Mesendoderm (in vitro differentiated cells): ENCODE measurements around the gene FAM171A2.

Source experiments
- DNase-seq: peaks from one replicate; pipeline ENCODE4 v3.0.0; 2013
- H2AK5ac ChIP-seq: 2 replicates; pipeline ENCODE4 v1.6.1; 2013; ENCODE audit warnings: low read length, inconsistent platforms
- H2BK120ac ChIP-seq: 2 replicates; pipeline ENCODE4 v1.6.1; 2013; ENCODE audit warnings: low read depth, mild to moderate bottlenecking, low read length, moderate library complexity, mixed read lengths
- H2BK15ac ChIP-seq: replicated peaks from 2 replicates; pipeline ENCODE4 v1.6.1; 2013; ENCODE audit warnings: low read depth, mild to moderate bottlenecking, moderate library complexity
- H2BK5ac ChIP-seq: 2 replicates; pipeline ENCODE4 v1.6.1; 2013; ENCODE audit warnings: low read length, inconsistent platforms
- H3K18ac ChIP-seq: 2 replicates; pipeline ENCODE4 v1.6.1; 2013; ENCODE audit warnings: mild to moderate bottlenecking, low read length, mixed read lengths
- H3K23ac ChIP-seq: one replicate; pipeline ENCODE4 v1.6.1; 2013; ENCODE audit warnings: low read length
- H3K27ac ChIP-seq: 2 replicates; pipeline ENCODE4 v1.5.1; 2013; ENCODE audit warnings: low read depth, mild to moderate bottlenecking, inconsistent platforms, low read length, moderate library complexity
- H3K27me3 ChIP-seq: 2 replicates; pipeline ENCODE4 v1.6.1; 2013; ENCODE audit warnings: low read length, control low read depth, mild to moderate bottlenecking, inconsistent platforms; ENCODE audit not compliant: insufficient read depth, poor library complexity
- H3K36me3 ChIP-seq: 2 replicates; pipeline ENCODE4 v1.6.1; 2013; ENCODE audit warnings: low read length, inconsistent platforms; ENCODE audit not compliant: control insufficient read depth, insufficient read depth
- H3K4ac ChIP-seq: one replicate; pipeline ENCODE4 v1.6.1; 2013; ENCODE audit warnings: low read depth, mild to moderate bottlenecking, low read length, moderate library complexity
- H3K4me1 ChIP-seq: 2 replicates; pipeline ENCODE4 v1.6.1; 2013; ENCODE audit warnings: low read depth, low read length, inconsistent platforms; ENCODE audit not compliant: control insufficient read depth
- H3K4me2 ChIP-seq: 2 replicates; pipeline ENCODE4 v1.6.1; 2013; ENCODE audit warnings: low read length
- H3K4me3 ChIP-seq: 2 replicates; pipeline ENCODE4 v1.5.1; 2013; ENCODE audit warnings: mild to moderate bottlenecking, low read length
- H3K56ac ChIP-seq: one replicate; pipeline ENCODE4 v1.6.1; 2013; ENCODE audit warnings: low read length
- H3K79me1 ChIP-seq: 2 replicates; pipeline ENCODE4 v1.6.1; 2013; ENCODE audit warnings: low read length, inconsistent platforms
- H3K79me2 ChIP-seq: 2 replicates; pipeline ENCODE4 v1.6.1; 2013; ENCODE audit warnings: mild to moderate bottlenecking, low read length; ENCODE audit not compliant: control insufficient read depth, insufficient read depth
- H3K9ac ChIP-seq: 2 replicates; pipeline ENCODE4 v1.6.1; 2013; ENCODE audit warnings: low read length, inconsistent platforms
- H4K5ac ChIP-seq: one replicate; pipeline ENCODE4 v1.6.1; 2013; ENCODE audit warnings: low read length
- H4K8ac ChIP-seq: one replicate; pipeline ENCODE4 v1.6.1; 2013; ENCODE audit warnings: low read depth, mild to moderate bottlenecking, control low read depth, low read length, moderate library complexity
- WGBS: extraction: QIAGEN DNeasy Blood & Tissue Kit; methylation state at CpG from one replicate; pipeline ENCODE4 v1.1.7; 2013; ENCODE audit warnings: low lambda C conversion rate, missing lambda C conversion rate; ENCODE audit not compliant: insufficient coverage; ENCODE audit errors: extremely low coverage; 5-methylcytosine and 5-hydroxymethylcytosine counted together

The FAM171A2 gene

GRCh38 chr17:44390250-44390870, 26.7 kb upstream of the FAM171A2 start:
- Histone ChIP-seq H2BK120ac (no peak overlapping the region), H3K4me2 (no peak overlapping the region), H2BK5ac (no peak overlapping the region), H3K4me1 (no peaks in the 10 kb centered on the region), H4K5ac (no peak overlapping the region), H3K9ac (no peak overlapping the region), H2BK15ac (no peak overlapping the region), H3K79me1 (no peaks in the 10 kb centered on the region), H3K56ac (no peak overlapping the region), H3K23ac (no peak overlapping the region), H4K8ac (no peak overlapping the region), H3K79me2 (no peaks in the 10 kb centered on the region), H2AK5ac (no peak overlapping the region), H3K18ac (no peak overlapping the region), H3K27me3 (no peaks in the 10 kb centered on the region), H3K4ac (no peak overlapping the region), H3K4me3 (no peak overlapping the region), H3K27ac (no peak overlapping the region), H3K36me3 (no peaks in the 10 kb centered on the region)
- no CpG with 5 or more reads among the region's 10 CpGs for WGBS
- DNase-seq: no peak

GRCh38 chr17:44389723-44390202, 26.1 kb upstream of the FAM171A2 start:
- Histone ChIP-seq H3K36me3 (no peaks in the 10 kb centered on the region), H4K5ac (no peak overlapping the region), H2BK5ac (no peak overlapping the region), H3K4me3 (no peak overlapping the region), H3K4me1 (no peaks in the 10 kb centered on the region), H3K4ac (no peak overlapping the region), H3K56ac (no peak overlapping the region), H3K79me2 (no peaks in the 10 kb centered on the region), H2AK5ac (no peak overlapping the region), H3K23ac (no peak overlapping the region), H3K79me1 (no peaks in the 10 kb centered on the region), H2BK15ac (no peak overlapping the region), H3K4me2 (no peak overlapping the region), H3K18ac (no peak overlapping the region), H2BK120ac (no peak overlapping the region), H3K27ac (no peak overlapping the region), H4K8ac (no peak overlapping the region), H3K27me3 (peaks cover 1% of the 10 kb centered on the region), H3K9ac (no peak overlapping the region)
- no CpG with 5 or more reads among the region's 6 CpGs for WGBS
- DNase-seq: no peak

- Histone ChIP-seq H2BK15ac (no peak within 1 kb of the TSS), H3K79me2 (no peaks in the 10 kb centered on the region), H3K27me3 (peaks cover 3% of the 10 kb centered on the region), H2BK5ac (no peak within 1 kb of the TSS), H4K5ac (no peak within 1 kb of the TSS), H3K4me1 (no peaks in the 10 kb centered on the region), H3K9ac (no peak within 1 kb of the TSS), H3K79me1 (no peaks in the 10 kb centered on the region), H3K23ac (no peak within 1 kb of the TSS), H2BK120ac (no peak within 1 kb of the TSS), H3K36me3 (no peaks in the 10 kb centered on the region), H4K8ac (no peak within 1 kb of the TSS), H3K4ac (no peak within 1 kb of the TSS), H3K56ac (no peak within 1 kb of the TSS), H3K27ac (no peak within 1 kb of the TSS), H3K4me2 (no peak within 1 kb of the TSS), H3K18ac (no peak within 1 kb of the TSS), H3K4me3 (no peak within 1 kb of the TSS), H2AK5ac (no peak within 1 kb of the TSS)
- no peak for DNase-seq
- no CpG with 5 or more reads among the region's 1 CpG for WGBS
Observed at GRCh38 chr17:44389281-44389680, 25.6 kb upstream of the FAM171A2 start, which contains the start of gene ITGA2B. TSS of gene ITGA2B (minus strand) at chr17:44389649. CDS start at chr17:44389473, 176 bp downstream.

GRCh38 chr17:44387804-44388203, 24.2 kb upstream of the FAM171A2 start:
- Histone ChIP-seq H2AK5ac (no peak overlapping the region), H3K4me1 (no peaks in the 10 kb centered on the region), H3K27ac (no peak overlapping the region), H2BK120ac (no peak overlapping the region), H3K4ac (no peak overlapping the region), H3K23ac (no peak overlapping the region), H3K27me3 (peaks cover 5% of the 10 kb centered on the region), H3K18ac (no peak overlapping the region), H4K5ac (no peak overlapping the region), H2BK15ac (no peak overlapping the region), H4K8ac (no peak overlapping the region), H3K79me2 (no peaks in the 10 kb centered on the region), H3K9ac (no peak overlapping the region), H3K56ac (no peak overlapping the region), H3K4me2 (no peak overlapping the region), H2BK5ac (no peak overlapping the region), H3K4me3 (no peak overlapping the region), H3K79me1 (no peaks in the 10 kb centered on the region), H3K36me3 (no peaks in the 10 kb centered on the region)
- no peak for DNase-seq
- WGBS: no CpG with 5 or more reads among the region's 2 CpGs

- no peak overlapping the region for H2BK5ac ChIP-seq
- H2BK15ac ChIP-seq: no peak overlapping the region
- no peaks in the 10 kb centered on the region for H3K79me1 ChIP-seq
- H3K18ac ChIP-seq: no peak overlapping the region
- DNase-seq: no peak
- WGBS: no CpG with 5 or more reads among the region's 10 CpGs
- H3K27ac ChIP-seq: no peak overlapping the region
- H3K4me2 ChIP-seq: peak overlapping the region; percentile 53
- peaks cover 5% of the 10 kb centered on the region for H3K27me3 ChIP-seq
- H4K8ac ChIP-seq: no peak overlapping the region
- H2AK5ac ChIP-seq: no peak overlapping the region
- no peaks in the 10 kb centered on the region for H3K4me1 ChIP-seq
- H3K23ac ChIP-seq: peak overlapping the region; percentile 32
- peak overlapping the region; percentile 66 for H3K56ac ChIP-seq
- H2BK120ac ChIP-seq: no peak overlapping the region
- H3K79me2 ChIP-seq: no peaks in the 10 kb centered on the region
- H4K5ac ChIP-seq: no peak overlapping the region
- no peaks in the 10 kb centered on the region for H3K36me3 ChIP-seq
- peak overlapping the region; percentile 81 for H3K9ac ChIP-seq
- no peak overlapping the region for H3K4ac ChIP-seq
- no peak overlapping the region for H3K4me3 ChIP-seq
Observed at GRCh38 chr17:44386182-44386525, 22.5 kb upstream of the FAM171A2 start.
